Natural killer cell (primary cell): ENCODE data around the gene MAN1C1. TPM values are rescaled to one million over a fixed set of nuclear protein-coding genes. Genes with fewer than 3 reads are reported as not detected.

Experiments
- ATAC-seq, 3 donors: fragments of 150-1000 bp in 2 of 3; fragments of 200-7000 bp in 1 of 3; cut with Tn5 transposase; 1 replicate in 1 of 3; 2 replicates in 2 of 3; pipeline ENCODE4 v1.10.0; 2021; ENCODE audit warnings: mild to moderate bottlenecking in 2 of 3, moderate library complexity in 2 of 3
- DNase-seq, 2 donors: peaks; one replicate each; pipeline versions ENCODE4 v3.0.0 to v3.0.0-alpha.2; 2013 to 2021; ENCODE audit warnings: mixed read lengths in 1 of 2
- H3K27ac ChIP-seq: one replicate; pipeline ENCODE4 v1.5.1; 2013; ENCODE audit warnings: mild to moderate bottlenecking, low read length
- H3K27me3 ChIP-seq: one replicate; pipeline ENCODE4 v1.6.1; 2013; ENCODE audit warnings: low read length; ENCODE audit not compliant: control insufficient read depth, insufficient read depth
- H3K36me3 ChIP-seq: one replicate; pipeline ENCODE4 v1.6.1; 2013; ENCODE audit warnings: low read length; ENCODE audit not compliant: control insufficient read depth, insufficient read depth
- H3K4me1 ChIP-seq: one replicate; pipeline ENCODE4 v1.6.1; 2013; ENCODE audit warnings: low read length; ENCODE audit not compliant: control insufficient read depth, insufficient read depth
- H3K4me3 ChIP-seq: one replicate; pipeline ENCODE4 v1.5.1; 2013; ENCODE audit warnings: low read length
- H3K9me3 ChIP-seq: one replicate; pipeline ENCODE4 v1.6.1; 2013; ENCODE audit warnings: low read length; ENCODE audit not compliant: control insufficient read depth, insufficient read depth
- H3K27ac Mint-ChIP-seq, 2 donors: one replicate each; pipeline ENCODE4 v1.8.0; 2022; ENCODE audit warnings: mild to moderate bottlenecking in 2 of 2, mixed read lengths in 2 of 2, moderate library complexity in 1 of 2
- H3K27me3 Mint-ChIP-seq, 2 donors: one replicate each; pipeline ENCODE4 v1.8.0; 2022; ENCODE audit warnings: low read depth in 2 of 2, mixed read lengths in 2 of 2
- H3K36me3 Mint-ChIP-seq: one replicate; pipeline ENCODE4 v1.8.0; 2022; ENCODE audit warnings: mixed read lengths
- H3K4me1 Mint-ChIP-seq, 2 donors: one replicate each; pipeline ENCODE4 v1.8.0; 2022; ENCODE audit warnings: mixed read lengths in 2 of 2
- H3K4me3 Mint-ChIP-seq: one replicate; pipeline ENCODE4 v1.8.0; 2022; ENCODE audit warnings: mild to moderate bottlenecking, moderate library complexity, mixed read lengths
- H3K9me3 Mint-ChIP-seq, 2 donors: one replicate each; pipeline ENCODE4 v1.8.0; 2022; ENCODE audit warnings: mixed read lengths in 2 of 2
- WGBS: methylation state at CpG from one replicate; pipeline ENCODE4 v1.1.7; 2013; ENCODE audit warnings: missing lambda C conversion rate; ENCODE audit not compliant: insufficient coverage; 5-methylcytosine and 5-hydroxymethylcytosine counted together
- intact Hi-C: fragments of 100-400 bp; cut with micrococcal nuclease; formaldehyde crosslinking; loops from one replicate; pipeline ENCODE4 v1.14.2; 2022
- total RNA-seq, 4 donors: library from RNA; stranded (reverse); fragments of 120-200 nt in 1 of 4; gene quantifications; one replicate each; pipeline versions ENCODE4 v1.2.3 to v1.2.4, GENCODE V29; 2013 to 2022
- TF ChIP-seq, protein P1 (sequence below): fragments of 200-600 bp; IDR thresholded peaks from one replicate; pipeline ENCODE4 v1.8.0; 2022; ENCODE audit warnings: antibody characterized with exemption

MAN1C1 gene
- total RNA-seq, 3 donors from 2014 or later (not counting 1 experiment from before 2014, with no cell fraction given) = 3.6 to 7.5 (median 7.1) TPM

GRCh38 chr1:25714372-25714931 lies 97.9 kb downstream of the MAN1C1 start:
- DNase-seq = no peak
- TF ChIP-seq, protein P1, sequence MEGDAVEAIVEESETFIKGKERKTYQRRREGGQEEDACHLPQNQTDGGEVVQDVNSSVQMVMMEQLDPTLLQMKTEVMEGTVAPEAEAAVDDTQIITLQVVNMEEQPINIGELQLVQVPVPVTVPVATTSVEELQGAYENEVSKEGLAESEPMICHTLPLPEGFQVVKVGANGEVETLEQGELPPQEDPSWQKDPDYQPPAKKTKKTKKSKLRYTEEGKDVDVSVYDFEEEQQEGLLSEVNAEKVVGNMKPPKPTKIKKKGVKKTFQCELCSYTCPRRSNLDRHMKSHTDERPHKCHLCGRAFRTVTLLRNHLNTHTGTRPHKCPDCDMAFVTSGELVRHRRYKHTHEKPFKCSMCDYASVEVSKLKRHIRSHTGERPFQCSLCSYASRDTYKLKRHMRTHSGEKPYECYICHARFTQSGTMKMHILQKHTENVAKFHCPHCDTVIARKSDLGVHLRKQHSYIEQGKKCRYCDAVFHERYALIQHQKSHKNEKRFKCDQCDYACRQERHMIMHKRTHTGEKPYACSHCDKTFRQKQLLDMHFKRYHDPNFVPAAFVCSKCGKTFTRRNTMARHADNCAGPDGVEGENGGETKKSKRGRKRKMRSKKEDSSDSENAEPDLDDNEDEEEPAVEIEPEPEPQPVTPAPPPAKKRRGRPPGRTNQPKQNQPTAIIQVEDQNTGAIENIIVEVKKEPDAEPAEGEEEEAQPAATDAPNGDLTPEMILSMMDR = no peak
- no peak overlapping the region for H3K4me3 ChIP-seq
- H3K9me3 Mint-ChIP-seq = no peaks in the 10 kb centered on the region
- no peak for ATAC-seq
- H3K4me3 Mint-ChIP-seq = no peak overlapping the region
- H3K27ac ChIP-seq = no peak overlapping the region
- 91% methylated on average over 1 of the region's 2 CpGs for WGBS
- intact Hi-C loops = no loop called here
- peaks cover 7 to 8% of the 10 kb centered on the region in 2 donors for H3K27me3 Mint-ChIP-seq
- H3K36me3 ChIP-seq = no peaks in the 10 kb centered on the region
- no peaks in the 10 kb centered on the region for H3K36me3 Mint-ChIP-seq
- peaks cover 13% of the 10 kb centered on the region for H3K4me1 ChIP-seq
- peaks cover 12 to 16% of the 10 kb centered on the region in 2 donors for H3K4me1 Mint-ChIP-seq
- no peak overlapping the region for H3K27ac Mint-ChIP-seq
- no peaks in the 10 kb centered on the region for H3K27me3 ChIP-seq
- H3K9me3 ChIP-seq = no peaks in the 10 kb centered on the region

DNA sequence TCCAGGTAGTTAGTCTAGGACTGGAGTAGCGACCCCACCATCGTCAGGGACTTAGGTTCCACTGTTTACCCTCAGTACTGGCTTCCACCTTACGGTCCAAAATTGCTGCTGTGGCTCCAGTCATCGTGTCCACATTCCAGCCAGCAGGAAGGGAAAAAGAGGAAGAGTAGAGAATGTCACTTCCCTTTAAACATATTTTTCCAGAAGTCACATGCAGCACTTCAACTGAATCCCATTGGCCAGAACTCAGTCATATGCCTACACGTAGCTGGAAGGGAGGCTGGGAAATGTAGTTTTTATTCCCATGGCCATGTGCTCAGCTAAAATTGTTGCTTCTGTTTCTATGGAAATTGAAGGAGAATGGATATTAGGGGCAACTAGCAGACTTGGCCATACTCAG lies 99.3 kb downstream of the MAN1C1 start:
- WGBS = 94% methylated on average over 5 of the region's 5 CpGs
- Mint-ChIP-seq H3K9me3 (no peaks in the 10 kb centered on the region), H3K27ac (no peak overlapping the region), H3K4me3 (no peak overlapping the region), H3K27me3 (peaks cover 7 to 8% of the 10 kb centered on the region in 2 donors), H3K36me3 (no peaks in the 10 kb centered on the region), H3K4me1 (peaks cover 12 to 15% of the 10 kb centered on the region in 2 donors)
- H3K36me3 ChIP-seq = no peaks in the 10 kb centered on the region
- no peak overlapping the region for H3K27ac ChIP-seq
- DNase-seq (no peak), ATAC-seq (no peak)
- no peak overlapping the region for H3K4me3 ChIP-seq
- no peaks in the 10 kb centered on the region for H3K9me3 ChIP-seq
- intact Hi-C loops = no loop called here
- no peaks in the 10 kb centered on the region for H3K27me3 ChIP-seq
- peaks cover 13% of the 10 kb centered on the region for H3K4me1 ChIP-seq
- TF ChIP-seq, protein P1 = no peak

GRCh38 chr1:25716320-25716719 lies 99.7 kb downstream of the MAN1C1 start:
- no peaks in the 10 kb centered on the region for H3K27me3 ChIP-seq
- TF ChIP-seq, protein P1 = no peak
- peaks cover 10% of the 10 kb centered on the region for H3K4me1 ChIP-seq
- Mint-ChIP-seq H3K4me3 (no peak overlapping the region), H3K27ac (no peak overlapping the region), H3K27me3 (peaks cover 8 to 9% of the 10 kb centered on the region in 2 donors), H3K36me3 (no peaks in the 10 kb centered on the region), H3K9me3 (no peaks in the 10 kb centered on the region), H3K4me1 (peaks cover 10 to 11% of the 10 kb centered on the region in 2 donors)
- intact Hi-C loops = no loop called here
- H3K27ac ChIP-seq = no peak overlapping the region
- H3K4me3 ChIP-seq = no peak overlapping the region
- WGBS = 92% methylated on average over 5 of the region's 5 CpGs
- no peaks in the 10 kb centered on the region for H3K9me3 ChIP-seq
- no peaks in the 10 kb centered on the region for H3K36me3 ChIP-seq
- no peak for ATAC-seq
- no peak for DNase-seq

DNA sequence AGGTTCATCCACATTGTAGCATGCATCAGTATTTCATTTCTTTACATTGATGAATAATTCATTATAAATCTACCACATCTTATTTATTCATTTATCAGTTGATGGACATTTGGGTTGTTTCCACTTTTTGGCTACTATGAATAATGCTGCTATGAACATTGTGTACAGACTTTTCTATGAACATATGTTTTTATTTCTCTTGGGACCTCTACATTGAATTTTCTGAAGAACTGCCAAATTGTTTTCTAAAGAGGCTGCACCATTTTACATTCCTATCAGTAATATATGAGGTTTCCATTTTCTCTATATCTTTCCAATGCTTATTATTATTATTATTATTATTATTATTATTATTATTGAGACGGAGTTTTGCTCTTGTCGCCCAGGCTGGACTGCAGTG lies 102.1 kb downstream of the MAN1C1 start:
- no CpG with 5 or more reads among the region's 2 CpGs for WGBS
- no peak for ATAC-seq

More for the DNA sequence above, 102.1 kb downstream of the MAN1C1 start:
- Histone ChIP-seq H3K9me3 (no peaks in the 10 kb centered on the region), H3K36me3 (no peaks in the 10 kb centered on the region), H3K27me3 (no peaks in the 10 kb centered on the region), H3K4me3 (no peak overlapping the region), H3K27ac (no peak overlapping the region), H3K4me1 (no peaks in the 10 kb centered on the region)
- no peak overlapping the region for H3K4me3 Mint-ChIP-seq
- no peaks in the 10 kb centered on the region for H3K36me3 Mint-ChIP-seq
- no peak overlapping the region for H3K27ac Mint-ChIP-seq
- H3K9me3 Mint-ChIP-seq = no peaks in the 10 kb centered on the region
- intact Hi-C loops = no loop called here
- TF ChIP-seq, protein P1 = no peak
- DNase-seq = no peak
- peaks cover 24 to 33% of the 10 kb centered on the region in 2 donors for H3K27me3 Mint-ChIP-seq
- no peaks in the 10 kb centered on the region for H3K4me1 Mint-ChIP-seq
